VCaP (cell line): ENCODE measurements around the gene ZNF764.
A peak's percentile ranks its signal among the peaks of the same experiment; 100 is the strongest.

ENCODE experiments used
- H3K27ac ChIP-seq: fragments of 450-650 bp; 2 replicates; pipeline ENCODE4 v1.5.1; 2017
- TF ChIP-seq, protein P1 (sequence below): fragments of 450-650 bp; conservative IDR thresholded peaks from 2 replicates; pipeline ENCODE4 v1.5.1; 2017; ENCODE audit warnings: mild to moderate bottlenecking, moderate library complexity

Gene ZNF764

DNA sequence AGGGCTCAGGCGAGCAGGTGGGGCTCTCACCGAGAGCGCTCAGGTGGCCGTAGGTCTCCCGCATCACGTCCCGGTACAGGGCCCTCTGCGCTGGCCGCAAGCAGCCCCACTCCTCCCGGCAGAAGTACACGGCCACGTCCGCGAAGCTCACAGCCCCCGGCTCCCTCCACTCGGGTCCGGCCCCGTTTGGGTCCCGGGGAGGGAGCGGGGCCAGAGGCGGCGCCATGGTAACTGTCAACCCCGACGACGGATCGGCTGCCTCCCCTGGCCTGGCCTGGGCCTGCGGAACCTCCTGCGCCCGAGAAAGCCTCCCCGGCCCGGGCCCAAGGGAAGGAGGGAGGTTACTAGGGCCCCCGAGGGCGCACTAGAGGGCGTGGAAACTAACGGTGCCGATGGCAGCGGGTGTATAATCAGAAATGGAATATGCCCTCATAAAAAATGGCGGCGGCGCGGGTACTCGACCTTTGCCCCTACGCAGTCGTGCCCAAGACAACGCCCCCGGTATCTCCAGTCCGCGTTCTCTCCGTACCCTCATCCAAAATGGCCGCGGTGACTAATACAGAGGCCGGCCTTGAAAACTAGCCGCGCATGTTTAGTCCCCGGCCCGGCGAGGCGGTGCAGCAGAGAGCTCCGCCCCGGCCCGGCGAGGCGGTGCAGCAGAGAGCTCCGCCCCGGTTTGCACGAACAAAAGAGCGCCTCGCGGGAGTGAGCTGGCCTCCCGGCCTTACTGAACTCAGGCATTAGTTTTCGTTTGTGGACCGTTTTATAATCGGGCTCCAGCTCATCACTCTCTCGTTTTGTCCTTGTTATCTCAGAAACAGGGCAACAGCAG is at the start of gene ZNF764:
ZNF764 (minus strand) TSS at position 418 of the 832 bp plus-strand sequence; CDS start at position 226, 192 bp downstream.
- H3K27ac ChIP-seq: peak within 1 kb of the TSS; percentile 80
- TF ChIP-seq, protein P1, sequence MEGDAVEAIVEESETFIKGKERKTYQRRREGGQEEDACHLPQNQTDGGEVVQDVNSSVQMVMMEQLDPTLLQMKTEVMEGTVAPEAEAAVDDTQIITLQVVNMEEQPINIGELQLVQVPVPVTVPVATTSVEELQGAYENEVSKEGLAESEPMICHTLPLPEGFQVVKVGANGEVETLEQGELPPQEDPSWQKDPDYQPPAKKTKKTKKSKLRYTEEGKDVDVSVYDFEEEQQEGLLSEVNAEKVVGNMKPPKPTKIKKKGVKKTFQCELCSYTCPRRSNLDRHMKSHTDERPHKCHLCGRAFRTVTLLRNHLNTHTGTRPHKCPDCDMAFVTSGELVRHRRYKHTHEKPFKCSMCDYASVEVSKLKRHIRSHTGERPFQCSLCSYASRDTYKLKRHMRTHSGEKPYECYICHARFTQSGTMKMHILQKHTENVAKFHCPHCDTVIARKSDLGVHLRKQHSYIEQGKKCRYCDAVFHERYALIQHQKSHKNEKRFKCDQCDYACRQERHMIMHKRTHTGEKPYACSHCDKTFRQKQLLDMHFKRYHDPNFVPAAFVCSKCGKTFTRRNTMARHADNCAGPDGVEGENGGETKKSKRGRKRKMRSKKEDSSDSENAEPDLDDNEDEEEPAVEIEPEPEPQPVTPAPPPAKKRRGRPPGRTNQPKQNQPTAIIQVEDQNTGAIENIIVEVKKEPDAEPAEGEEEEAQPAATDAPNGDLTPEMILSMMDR: no peak

DNA sequence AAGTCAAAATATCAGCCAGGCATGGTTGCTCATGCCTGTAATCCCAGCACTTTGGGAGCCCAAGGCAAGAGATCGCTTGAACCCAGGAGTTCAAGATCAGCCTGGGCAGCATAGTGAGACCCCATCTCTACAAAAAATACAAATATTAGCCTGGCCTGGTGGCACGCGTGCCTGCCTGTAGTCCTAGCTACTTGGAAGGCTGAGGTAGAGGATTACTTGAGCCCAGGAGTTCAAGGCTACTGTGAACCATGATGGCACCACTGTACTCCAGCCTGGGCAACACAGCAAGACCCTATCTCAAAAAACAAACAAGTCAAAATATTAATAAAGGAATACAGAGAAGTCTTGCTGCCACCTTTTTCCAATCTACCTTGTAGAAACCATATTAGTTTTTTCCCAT is 47.8 kb upstream of the ZNF764 start:
- H3K27ac ChIP-seq: no peak overlapping the region
- TF ChIP-seq, protein P1: no peak

DNA sequence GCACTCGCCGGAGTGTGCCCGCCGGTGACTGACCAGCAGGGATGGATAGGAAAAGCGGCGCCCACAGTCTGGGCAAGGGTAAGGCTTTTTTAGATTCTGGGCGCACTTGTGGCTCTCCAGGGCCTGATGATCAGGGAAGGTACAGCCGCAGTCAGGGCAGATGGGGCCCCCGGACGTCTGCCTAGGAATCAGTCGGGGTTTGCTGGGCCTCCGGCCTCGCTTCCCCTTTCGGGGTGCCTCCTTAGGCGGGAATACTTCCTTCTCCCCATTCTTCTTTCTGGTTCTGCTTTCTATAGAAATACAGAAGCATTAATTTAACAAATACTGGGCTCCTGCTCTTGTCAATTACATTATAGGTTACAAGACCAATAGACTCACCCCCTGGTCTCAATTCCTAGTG is 47.0 kb upstream of the ZNF764 start:
- TF ChIP-seq, protein P1: no peak
- no peak overlapping the region for H3K27ac ChIP-seq

DNA sequence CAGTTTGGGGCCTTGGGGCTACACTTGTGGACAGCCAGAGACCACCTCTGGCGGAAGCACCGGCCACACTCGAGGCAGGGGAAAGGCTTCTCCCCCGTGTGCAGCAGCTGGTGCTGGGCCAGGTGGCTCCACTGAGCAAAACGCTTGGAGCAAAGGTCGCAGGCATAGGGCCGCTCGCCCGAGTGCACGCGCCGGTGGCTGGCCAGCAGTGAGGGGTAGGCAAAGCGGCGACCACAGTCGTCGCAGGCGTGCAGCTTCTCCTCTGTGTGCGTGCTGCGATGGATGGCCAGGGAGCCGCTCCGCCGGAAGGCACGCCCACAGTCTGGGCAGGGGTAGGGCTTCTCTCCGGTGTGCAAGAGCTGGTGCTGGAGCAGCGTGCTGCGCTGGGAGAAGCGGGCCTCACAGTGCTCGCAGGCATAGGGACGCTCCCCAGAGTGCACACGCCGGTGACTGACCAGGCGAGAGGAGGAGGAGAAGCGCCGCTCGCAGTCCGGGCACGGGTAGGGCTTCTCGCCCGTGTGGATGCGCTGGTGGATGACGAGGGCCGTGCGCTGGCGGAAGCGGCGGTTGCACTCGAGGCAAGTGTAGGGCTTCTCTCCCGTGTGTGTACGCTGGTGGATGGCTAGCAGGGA is 46.3 kb upstream of the ZNF764 start:
- TF ChIP-seq, protein P1: no peak
- no peak overlapping the region for H3K27ac ChIP-seq

DNA sequence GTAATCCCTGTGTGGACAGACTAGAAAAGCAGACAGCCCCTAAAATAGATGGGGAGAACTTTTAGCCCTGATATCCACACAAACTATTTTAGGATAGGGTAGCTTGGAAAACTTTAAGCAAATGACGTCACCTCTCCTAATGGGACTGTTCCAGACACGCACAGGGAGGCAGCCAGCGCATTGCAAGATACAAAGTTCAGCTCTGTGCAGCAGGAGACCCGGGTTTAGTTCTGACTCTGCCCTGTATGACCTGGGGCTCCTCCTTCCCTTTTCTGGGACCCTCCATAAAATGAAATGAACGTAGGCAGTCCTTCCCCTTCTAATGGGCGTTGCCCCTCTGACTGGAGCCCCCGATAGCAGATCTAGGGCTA is 45.8 kb upstream of the ZNF764 start:
- no peak overlapping the region for H3K27ac ChIP-seq
- TF ChIP-seq, protein P1: no peak

DNA sequence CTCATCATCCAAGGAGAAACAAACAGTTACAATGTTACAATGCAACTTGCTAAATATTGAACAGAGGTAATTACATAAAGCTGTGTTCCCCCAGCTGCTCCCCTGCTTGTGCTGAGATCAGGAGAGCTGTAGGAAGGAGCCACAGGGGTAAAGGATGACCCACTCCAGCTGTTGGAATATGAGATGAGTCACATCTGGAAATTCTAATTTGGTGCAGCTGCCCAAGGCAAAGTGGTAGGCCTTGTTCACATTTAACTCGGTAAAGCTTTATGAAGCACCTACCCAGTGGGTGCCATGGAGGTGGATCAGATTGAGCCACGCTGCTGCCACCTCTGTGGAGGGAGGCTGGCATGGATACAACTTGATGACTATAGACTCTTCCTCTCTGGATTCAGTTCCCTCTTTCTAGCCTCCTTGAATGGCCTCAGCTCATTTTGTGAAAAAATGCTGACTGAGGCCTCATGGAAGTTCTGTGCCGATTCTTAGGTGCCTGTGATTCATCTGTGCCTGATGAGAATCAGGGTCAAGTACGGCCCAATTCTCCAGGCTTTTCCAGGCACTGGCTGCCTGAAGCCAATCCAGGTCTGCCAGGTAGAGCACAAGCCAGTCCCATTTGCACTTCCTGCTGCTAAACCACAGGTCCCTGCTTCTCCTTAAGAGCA is 44.6 kb upstream of the ZNF764 start:
- H3K27ac ChIP-seq: no peak overlapping the region
- TF ChIP-seq, protein P1: no peak

DNA sequence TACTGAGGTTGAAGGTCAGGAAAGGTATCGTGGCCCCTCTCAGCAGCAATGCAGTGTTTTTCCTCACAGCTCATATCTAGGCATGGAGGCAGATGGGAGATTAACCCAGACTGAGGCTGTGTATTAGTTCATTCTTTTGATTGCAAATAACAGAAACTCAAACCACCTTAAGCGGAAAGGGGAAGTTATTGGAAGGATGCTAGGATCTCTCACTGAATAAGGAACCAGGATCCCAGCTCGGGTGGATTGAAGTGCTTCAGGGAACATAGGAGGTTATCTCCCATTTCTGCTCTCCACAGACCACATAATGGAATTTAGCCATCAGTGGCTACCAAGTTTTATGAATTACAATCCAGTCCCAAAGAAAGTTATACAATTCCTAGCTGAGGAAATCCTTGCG is 43.8 kb upstream of the ZNF764 start:
- no peak overlapping the region for H3K27ac ChIP-seq
- TF ChIP-seq, protein P1: no peak
